HepG2 (cell line): Measurements from ENCODE around the gene TSN.

Source experiments
- EP300 ChIP-seq, 3 experiments: sonication (generic) in 1 of 3; formaldehyde crosslinking in 1 of 3; IDR thresholded peaks; 2 replicates each; pipeline versions ENCODE4 v1.5.1 to v1.6.1; 2011 to 2020; ENCODE audit warnings: low read depth in 2 of 3, low read length in 2 of 3, borderline replicate concordance in 1 of 3, improper control_type of control experiment in 1 of 3, mild to moderate bottlenecking in 1 of 3, missing genetic modification reagents in 1 of 3, moderate library complexity in 1 of 3
- GABPB1 ChIP-seq: IDR thresholded peaks from 2 replicates; pipeline ENCODE4 v1.6.1; 2016; ENCODE audit warnings: mild to moderate bottlenecking, missing genetic modification reagents, moderate library complexity, missing compliant biosample characterization
- MAX ChIP-seq: IDR thresholded peaks from 2 replicates; pipeline ENCODE4 v1.6.1; 2012; ENCODE audit warnings: inconsistent platforms
- NFRKB ChIP-seq: fragments of 450-650 bp; IDR thresholded peaks from 2 replicates; pipeline ENCODE4 v1.6.1; 2017
- SALL2 ChIP-seq: sonication (generic); formaldehyde crosslinking; IDR thresholded peaks from 2 replicates; pipeline ENCODE4 v1.8.1; 2023; ENCODE audit warnings: mild to moderate bottlenecking, missing genetic modification reagents, inconsistent platforms
- SIN3A ChIP-seq: IDR thresholded peaks from 2 replicates; pipeline ENCODE4 v1.6.1; 2011; ENCODE audit warnings: low read depth, mild to moderate bottlenecking, control low read depth, low read length, borderline replicate concordance

- TF ChIP-seq MAX (no peak), SIN3A (no peak), SALL2 (no peak), NFRKB (no peak), EP300 (IDR thresholded peaks at IDR 0.05; ENCODE audit: low read depth in 2 of 2, low read length in 2 of 2) (no peak), EP300 (CRISPR knock-in tag; IDR thresholded peaks at IDR 0.05; ENCODE audit: borderline replicate concordance) (no peak), GABPB1 (CRISPR knock-in tag) (no peak)
Observed at GRCh38 chr2:121796239-121796638, 40.8 kb downstream of the TSN start.
